GM23248 (cell line): ENCODE measurements around the gene STAG3.

Experiments used
- EZH2 ChIP-seq: fragments of 200-600 bp; sonication (generic); IDR thresholded peaks from 2 replicates; pipeline ENCODE4 v1.6.1; 2018; ENCODE audit warnings: antibody characterized with exemption, mild to moderate bottlenecking; ENCODE audit not compliant: insufficient read depth, poor library complexity, severe bottlenecking
- EZH2phosphoT487 ChIP-seq: fragments of 200-600 bp; sonication (generic); IDR thresholded peaks from 2 replicates; pipeline ENCODE4 v1.6.1; 2018; ENCODE audit warnings: antibody characterized with exemption, moderate library complexity, mild to moderate bottlenecking, low read depth; ENCODE audit not compliant: insufficient read depth

- TF ChIP-seq EZH2 (no peak), EZH2phosphoT487 (no peak)
These were observed 15.3 kb downstream of the STAG3 start for GRCh38 chr7:100192969-100193368.
